K562 (cell line): ENCODE results near the gene RGPD5.
"Not testable (repeated sequence)": the region's sequence is repeated elsewhere in the genome, so short reads cannot be mapped to it uniquely, and the experiment has no call there.

Experiments used
- CHD2 ChIP-seq: IDR thresholded peaks from 2 replicates; pipeline ENCODE4 v1.6.1; 2011; ENCODE audit warnings: low read depth, low read length
- NR2C1 ChIP-seq, 2 experiments: fragments of 450-650 bp; IDR thresholded peaks; 2 replicates each; pipeline ENCODE4 v1.6.1; 2017; ENCODE audit warnings: mild to moderate bottlenecking in 2 of 2, antibody characterized with exemption in 1 of 2, inconsistent platforms in 1 of 2, missing compliant biosample characterization in 1 of 2, missing genetic modification characterization in 1 of 2
- POLR2AphosphoS2 ChIP-seq: IDR thresholded peaks from 2 replicates; pipeline ENCODE4 v1.6.1; 2012; ENCODE audit warnings: low read length, improper control_type of control experiment
- POLR2G ChIP-seq: fragments of 200-400 bp; formaldehyde crosslinking; IDR thresholded peaks from 2 replicates; pipeline ENCODE4 v1.6.1; 2017; ENCODE audit warnings: low read depth, mild to moderate bottlenecking, antibody characterized with exemption, low read length, moderate library complexity
- TEAD4 ChIP-seq, 2 experiments: sonication (generic) in 1 of 2; formaldehyde crosslinking in 1 of 2; IDR thresholded peaks; 2 replicates each; pipeline versions ENCODE4 v1.6.1 to v1.8.0; 2012 to 2022; ENCODE audit warnings: borderline replicate concordance in 1 of 2, inconsistent platforms in 1 of 2, low read length in 1 of 2, mild to moderate bottlenecking in 1 of 2, missing genetic modification reagents in 1 of 2
- ZFX ChIP-seq: sonication (generic); formaldehyde crosslinking; IDR thresholded peaks from 2 replicates; pipeline ENCODE4 v1.8.0; 2022; ENCODE audit warnings: mild to moderate bottlenecking, missing genetic modification reagents, moderate library complexity
- ZNF384 ChIP-seq: IDR thresholded peaks from 2 replicates; pipeline ENCODE4 v1.6.1; 2012; ENCODE audit warnings: low read depth, low read length, improper control_type of control experiment
- TF ChIP-seq, protein P1 (sequence below): sonication (generic); formaldehyde crosslinking; IDR thresholded peaks from 2 replicates; pipeline ENCODE4 v1.8.0; 2022; ENCODE audit warnings: missing genetic modification reagents, mild to moderate bottlenecking, moderate library complexity, borderline replicate concordance
- TF ChIP-seq, protein P2 (sequence below): fragments of 250-450 bp; sonication (Bioruptor Pico); IDR thresholded peaks from 2 replicates; pipeline ENCODE4 v1.4.0; 2020; ENCODE audit warnings: mild to moderate bottlenecking
- TF ChIP-seq, protein P3 (sequence below): fragments of 250-450 bp; sonication (Bioruptor Pico); IDR thresholded peaks from 2 replicates; pipeline ENCODE4 v1.9.0; 2021; ENCODE audit warnings: mild to moderate bottlenecking, inconsistent platforms

DNA sequence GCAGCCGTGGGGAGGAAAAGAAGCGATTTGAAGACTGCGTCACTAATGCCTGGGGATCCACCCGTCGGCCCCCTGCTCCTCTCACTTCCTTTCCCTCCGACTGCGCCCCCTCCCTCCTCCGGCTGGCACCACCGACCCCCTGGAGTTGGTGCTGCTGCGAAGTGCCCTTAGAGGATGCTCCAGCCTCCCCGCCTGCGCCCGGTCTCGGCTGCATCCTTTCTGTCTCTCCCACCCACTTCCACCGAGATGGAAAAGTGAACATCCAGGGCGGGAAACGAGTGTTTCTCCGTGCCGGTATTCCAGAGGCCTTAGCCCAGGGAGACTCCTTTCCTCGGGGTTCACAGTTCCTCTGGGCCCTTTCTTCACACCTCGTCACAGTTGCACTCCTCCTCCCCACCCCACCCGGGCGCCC is 33.1 kb upstream of the RGPD5 start:
- not testable (repeated sequence) for TF ChIP-seq ZFX (CRISPR knock-in tag); ZNF384; CHD2; POLR2AphosphoS2; POLR2G; TEAD4 (IDR thresholded peaks at IDR 0.05; ENCODE audit: low read length); TEAD4 (CRISPR knock-in tag; IDR thresholded peaks at IDR 0.05; ENCODE audit: borderline replicate concordance); NR2C1 (IDR thresholded peaks at IDR 0.05); NR2C1 (tag; IDR thresholded peaks at IDR 0.05)
- TF ChIP-seq, protein P1, sequence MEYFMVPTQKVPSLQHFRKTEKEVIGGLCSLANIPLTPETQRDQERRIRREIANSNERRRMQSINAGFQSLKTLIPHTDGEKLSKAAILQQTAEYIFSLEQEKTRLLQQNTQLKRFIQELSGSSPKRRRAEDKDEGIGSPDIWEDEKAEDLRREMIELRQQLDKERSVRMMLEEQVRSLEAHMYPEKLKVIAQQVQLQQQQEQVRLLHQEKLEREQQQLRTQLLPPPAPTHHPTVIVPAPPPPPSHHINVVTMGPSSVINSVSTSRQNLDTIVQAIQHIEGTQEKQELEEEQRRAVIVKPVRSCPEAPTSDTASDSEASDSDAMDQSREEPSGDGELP (CRISPR knock-in tag) = not testable (repeated sequence)
- TF ChIP-seq, protein P2, sequence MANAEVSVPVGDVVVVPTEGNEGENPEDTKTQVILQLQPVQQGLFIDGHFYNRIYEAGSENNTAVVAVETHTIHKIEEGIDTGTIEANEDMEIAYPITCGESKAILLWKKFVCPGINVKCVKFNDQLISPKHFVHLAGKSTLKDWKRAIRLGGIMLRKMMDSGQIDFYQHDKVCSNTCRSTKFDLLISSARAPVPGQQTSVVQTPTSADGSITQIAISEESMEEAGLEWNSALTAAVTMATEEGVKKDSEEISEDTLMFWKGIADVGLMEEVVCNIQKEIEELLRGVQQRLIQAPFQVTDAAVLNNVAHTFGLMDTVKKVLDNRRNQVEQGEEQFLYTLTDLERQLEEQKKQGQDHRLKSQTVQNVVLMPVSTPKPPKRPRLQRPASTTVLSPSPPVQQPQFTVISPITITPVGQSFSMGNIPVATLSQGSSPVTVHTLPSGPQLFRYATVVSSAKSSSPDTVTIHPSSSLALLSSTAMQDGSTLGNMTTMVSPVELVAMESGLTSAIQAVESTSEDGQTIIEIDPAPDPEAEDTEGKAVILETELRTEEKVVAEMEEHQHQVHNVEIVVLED = not testable (repeated sequence)
- TF ChIP-seq, protein P3, sequence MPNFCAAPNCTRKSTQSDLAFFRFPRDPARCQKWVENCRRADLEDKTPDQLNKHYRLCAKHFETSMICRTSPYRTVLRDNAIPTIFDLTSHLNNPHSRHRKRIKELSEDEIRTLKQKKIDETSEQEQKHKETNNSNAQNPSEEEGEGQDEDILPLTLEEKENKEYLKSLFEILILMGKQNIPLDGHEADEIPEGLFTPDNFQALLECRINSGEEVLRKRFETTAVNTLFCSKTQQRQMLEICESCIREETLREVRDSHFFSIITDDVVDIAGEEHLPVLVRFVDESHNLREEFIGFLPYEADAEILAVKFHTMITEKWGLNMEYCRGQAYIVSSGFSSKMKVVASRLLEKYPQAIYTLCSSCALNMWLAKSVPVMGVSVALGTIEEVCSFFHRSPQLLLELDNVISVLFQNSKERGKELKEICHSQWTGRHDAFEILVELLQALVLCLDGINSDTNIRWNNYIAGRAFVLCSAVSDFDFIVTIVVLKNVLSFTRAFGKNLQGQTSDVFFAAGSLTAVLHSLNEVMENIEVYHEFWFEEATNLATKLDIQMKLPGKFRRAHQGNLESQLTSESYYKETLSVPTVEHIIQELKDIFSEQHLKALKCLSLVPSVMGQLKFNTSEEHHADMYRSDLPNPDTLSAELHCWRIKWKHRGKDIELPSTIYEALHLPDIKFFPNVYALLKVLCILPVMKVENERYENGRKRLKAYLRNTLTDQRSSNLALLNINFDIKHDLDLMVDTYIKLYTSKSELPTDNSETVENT (CRISPR knock-in tag) = not testable (repeated sequence)
